HEK293 (cell line): Measurements from ENCODE around the gene NUFIP1.

Source experiments
- CTCF ChIA-PET: fragments of 350-600 bp; formaldehyde crosslinking; extraction: SDS; loops from one replicate; lab custom pipeline; 2021; ENCODE audit warnings: antibody characterized with exemption; lab: Yijun Ruan, JAX
- POLR2A ChIA-PET: fragments of 300-600 bp; formaldehyde crosslinking; extraction: SDS; loops from one replicate; lab custom pipeline; 2020; ENCODE audit warnings: antibody characterized with exemption, inconsistent platforms; lab: Yijun Ruan, JAX
- H3K27ac ChIP-seq: fragments of 200-500 bp; sonication (Bioruptor generic); 2 replicates; pipeline ENCODE4 v1.5.1; 2014; ENCODE audit warnings: low read depth, low read length, control low read depth, inconsistent platforms; ENCODE audit errors: extremely low read depth
- H3K36me3 ChIP-seq, 2 experiments: fragments of 200-500 bp in 1 of 2; sonication (Bioruptor generic) in 1 of 2; 1 replicate in 1 of 2; 2 replicates in 1 of 2; pipeline ENCODE4 v1.5.1; 2014 to 2017; ENCODE audit warnings: inconsistent platforms in 2 of 2, low read length in 2 of 2; ENCODE audit not compliant: control insufficient read depth in 2 of 2, insufficient read depth in 1 of 2
- H3K4me1 ChIP-seq: fragments of 200-500 bp; sonication (Bioruptor generic); 2 replicates; pipeline ENCODE4 v1.5.1; 2014; ENCODE audit warnings: mild to moderate bottlenecking, low read length, inconsistent platforms; ENCODE audit not compliant: control insufficient read depth, insufficient read depth
- H3K4me3 ChIP-seq: 2 replicates; pipeline ENCODE4 v1.5.1; 2011; ENCODE audit warnings: low read depth, mild to moderate bottlenecking, control low read depth, low read length, moderate library complexity
- H3K9me3 ChIP-seq: fragments of 200-500 bp; sonication (Bioruptor generic); 2 replicates; pipeline ENCODE4 v1.5.1; 2014; ENCODE audit warnings: low read depth, low read length, inconsistent platforms; ENCODE audit not compliant: control insufficient read depth, insufficient read depth
- REPIN1 ChIP-seq: fragments of 450-650 bp; formaldehyde crosslinking; IDR thresholded peaks from 2 replicates; pipeline ENCODE4 v1.5.1; 2017; ENCODE audit warnings: missing biosample characterization, missing genetic modification characterization, low read depth
- SETDB1 ChIP-seq: IDR thresholded peaks from one replicate; pipeline ENCODE4 v1.6.1; 2017; ENCODE audit warnings: mild to moderate bottlenecking, low read length, moderate library complexity, mixed read lengths; ENCODE audit not compliant: insufficient read length
- ZBTB8A ChIP-seq: fragments of 450-650 bp; formaldehyde crosslinking; IDR thresholded peaks from 2 replicates; pipeline ENCODE4 v1.5.1; 2016; ENCODE audit warnings: missing biosample characterization, missing genetic modification characterization
- ZFP3 ChIP-seq: fragments of 450-650 bp; formaldehyde crosslinking; IDR thresholded peaks from 2 replicates; pipeline ENCODE4 v1.5.1; 2016; ENCODE audit warnings: low read depth, missing biosample characterization, missing genetic modification characterization
- ZNF174 ChIP-seq: fragments of 450-650 bp; formaldehyde crosslinking; IDR thresholded peaks from 2 replicates; pipeline ENCODE4 v1.5.0; 2017; ENCODE audit warnings: missing biosample characterization, mild to moderate bottlenecking, missing genetic modification characterization
- ZNF354C ChIP-seq: fragments of 450-650 bp; formaldehyde crosslinking; IDR thresholded peaks from 2 replicates; pipeline ENCODE4 v1.5.1; 2016; ENCODE audit warnings: missing biosample characterization, missing genetic modification characterization, low read depth, borderline replicate concordance
- ZNF529 ChIP-seq: fragments of 450-650 bp; formaldehyde crosslinking; IDR thresholded peaks from 2 replicates; pipeline ENCODE4 v1.5.1; 2017; ENCODE audit warnings: missing genetic modification characterization, missing biosample characterization; ENCODE audit not compliant: insufficient replicate concordance
- ZNF560 ChIP-seq: fragments of 450-650 bp; formaldehyde crosslinking; IDR thresholded peaks from 2 replicates; pipeline ENCODE4 v1.5.1; 2017; ENCODE audit warnings: missing biosample characterization, missing genetic modification characterization, borderline replicate concordance
- ZNF664 ChIP-seq: fragments of 450-650 bp; formaldehyde crosslinking; IDR thresholded peaks from 2 replicates; pipeline ENCODE4 v1.5.1; 2016; ENCODE audit warnings: missing biosample characterization, missing genetic modification characterization
- ZNF76 ChIP-seq: fragments of 450-650 bp; formaldehyde crosslinking; IDR thresholded peaks from 2 replicates; pipeline ENCODE4; 2016; ENCODE audit warnings: low read depth, missing biosample characterization, missing genetic modification characterization, borderline replicate concordance
- ZNF768 ChIP-seq: fragments of 450-650 bp; formaldehyde crosslinking; IDR thresholded peaks from 2 replicates; pipeline ENCODE4 v1.5.1; 2018; ENCODE audit warnings: missing biosample characterization, mild to moderate bottlenecking, missing genetic modification characterization
- TF ChIP-seq, protein P1 (sequence below): fragments of 450-650 bp; formaldehyde crosslinking; IDR thresholded peaks from 2 replicates; pipeline ENCODE4 v1.5.1; 2017; ENCODE audit warnings: missing biosample characterization, missing genetic modification characterization
- TF ChIP-seq, protein P2 (sequence below): sonication (generic); formaldehyde crosslinking; IDR thresholded peaks from 2 replicates; pipeline ENCODE4 v1.8.1; 2022; ENCODE audit warnings: mild to moderate bottlenecking, moderate library complexity, missing genetic modification reagents
- TF ChIP-seq, protein P3 (sequence below): fragments of 450-650 bp; formaldehyde crosslinking; IDR thresholded peaks from 2 replicates; pipeline ENCODE4 v1.5.1; 2017; ENCODE audit warnings: missing biosample characterization, missing genetic modification characterization

Gene NUFIP1

DNA sequence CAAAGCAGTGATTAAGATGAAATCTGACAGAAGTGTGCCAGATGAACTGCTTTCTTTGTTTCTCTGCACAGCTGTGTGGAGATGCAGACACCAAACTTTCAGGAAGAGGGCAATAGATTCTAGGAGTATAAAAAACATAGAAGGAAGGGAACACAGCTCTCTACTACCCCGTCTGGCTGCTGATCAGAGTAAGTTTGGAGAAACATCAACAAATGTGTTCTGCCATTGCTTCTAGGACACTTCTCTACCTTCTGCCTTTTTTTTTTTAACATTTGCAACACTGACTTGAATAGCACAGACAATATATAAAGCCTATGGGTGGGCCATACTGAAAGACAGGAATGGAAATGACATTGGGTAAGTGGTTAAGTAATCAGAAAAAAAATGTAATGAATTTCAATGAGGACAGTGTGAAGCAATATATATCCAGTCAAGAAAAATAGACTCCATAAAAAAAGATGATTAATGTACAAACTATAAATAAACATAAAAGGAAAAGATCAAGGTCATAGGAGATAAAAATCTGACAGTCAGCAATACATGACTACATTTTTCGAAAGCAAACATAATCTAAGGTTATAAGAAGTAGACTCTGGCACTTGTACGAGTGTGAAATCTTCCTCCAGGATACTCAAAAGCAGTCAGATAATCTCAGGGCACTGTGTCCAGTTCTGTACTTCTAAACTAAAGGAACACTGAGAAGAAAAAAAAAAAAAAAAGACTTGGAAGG lies 21.4 kb downstream of the NUFIP1 start:
- ChIA-PET POLR2A (no interaction called here), CTCF (interaction anchor here (0.6 to 1.5 kb wide), 3 partner anchors 38 to 484 kb away, joined by 3 to 6 read pairs (median 3); no protein-coding TSS in a partner anchor)
- TF ChIP-seq ZBTB8A (tag by site-specific recombination): no peak
- TF ChIP-seq, protein P1, sequence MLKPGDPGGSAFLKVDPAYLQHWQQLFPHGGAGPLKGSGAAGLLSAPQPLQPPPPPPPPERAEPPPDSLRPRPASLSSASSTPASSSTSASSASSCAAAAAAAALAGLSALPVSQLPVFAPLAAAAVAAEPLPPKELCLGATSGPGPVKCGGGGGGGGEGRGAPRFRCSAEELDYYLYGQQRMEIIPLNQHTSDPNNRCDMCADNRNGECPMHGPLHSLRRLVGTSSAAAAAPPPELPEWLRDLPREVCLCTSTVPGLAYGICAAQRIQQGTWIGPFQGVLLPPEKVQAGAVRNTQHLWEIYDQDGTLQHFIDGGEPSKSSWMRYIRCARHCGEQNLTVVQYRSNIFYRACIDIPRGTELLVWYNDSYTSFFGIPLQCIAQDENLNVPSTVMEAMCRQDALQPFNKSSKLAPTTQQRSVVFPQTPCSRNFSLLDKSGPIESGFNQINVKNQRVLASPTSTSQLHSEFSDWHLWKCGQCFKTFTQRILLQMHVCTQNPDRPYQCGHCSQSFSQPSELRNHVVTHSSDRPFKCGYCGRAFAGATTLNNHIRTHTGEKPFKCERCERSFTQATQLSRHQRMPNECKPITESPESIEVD (tag by site-specific recombination): 0 out of 2 replicates have a peak, but pooled peaks have one; percentile 15
- TF ChIP-seq ZNF354C (tag by site-specific recombination): no peak
- Histone ChIP-seq H3K27ac (no peak overlapping the region), H3K36me3 (peaks cover 20 to 22% of the 10 kb centered on the region in 2 experiments), H3K9me3 (no peaks in the 10 kb centered on the region), H3K4me3 (no peak overlapping the region), H3K4me1 (peaks cover 5% of the 10 kb centered on the region; the same call in 1 of the 2 replicates)

DNA sequence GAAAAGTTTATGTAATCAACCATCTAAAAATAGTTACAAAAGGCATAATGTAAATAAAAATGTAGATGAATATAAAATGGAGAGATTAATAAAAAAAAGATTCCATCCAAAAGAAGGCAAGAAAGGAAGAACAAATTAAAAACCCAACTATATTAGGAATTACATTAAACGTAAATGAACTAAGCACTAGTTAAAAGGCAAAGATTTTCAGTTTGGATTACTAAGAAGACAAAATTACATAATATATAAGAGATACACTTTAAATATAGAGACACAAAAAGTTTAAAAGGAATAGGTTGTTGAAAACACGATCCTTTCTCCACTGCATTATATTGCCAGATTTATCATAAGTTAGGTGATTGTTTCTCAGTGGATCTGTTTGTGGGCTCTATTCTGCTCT lies 27.3 kb downstream of the NUFIP1 start:
- Histone ChIP-seq H3K36me3 (peaks cover 22 to 40% of the 10 kb centered on the region in 2 experiments), H3K9me3 (no peaks in the 10 kb centered on the region)
- CTCF ChIA-PET: no interaction called here

DNA sequence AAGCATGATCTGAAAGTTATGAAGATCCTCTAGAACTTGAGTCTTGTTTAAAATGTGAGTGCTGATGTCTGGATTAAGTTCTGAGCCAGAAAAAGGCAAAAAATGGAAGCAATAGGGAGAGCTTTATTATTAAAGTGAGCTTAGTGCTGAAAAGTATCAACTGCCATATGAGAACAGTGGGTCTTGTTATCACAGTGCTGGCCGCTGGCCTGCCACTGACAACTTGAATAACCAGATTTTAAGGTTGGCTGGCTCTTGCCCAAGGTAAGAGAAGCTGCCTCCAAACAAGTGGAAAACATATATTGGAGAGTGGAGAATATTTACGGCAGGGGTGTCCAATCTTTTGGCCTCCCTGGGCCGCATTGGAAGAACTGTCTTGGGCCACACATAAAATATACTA lies 33.9 kb downstream of the NUFIP1 start:
- Histone ChIP-seq H3K27ac (no peak overlapping the region), H3K9me3 (no peaks in the 10 kb centered on the region), H3K4me3 (no peak overlapping the region), H3K36me3 (peaks cover 0 to 10% of the 10 kb centered on the region in 2 experiments; a peak in 2 of 3 replicates), H3K4me1 (no peaks in the 10 kb centered on the region)
- ChIA-PET POLR2A (no interaction called here), CTCF (no interaction called here)
- TF ChIP-seq ZNF529 (tag by site-specific recombination) (no peak), ZNF174 (tag by site-specific recombination) (no peak), ZNF76 (no peak), ZNF560 (tag by site-specific recombination) (no peak)
- TF ChIP-seq, protein P2, sequence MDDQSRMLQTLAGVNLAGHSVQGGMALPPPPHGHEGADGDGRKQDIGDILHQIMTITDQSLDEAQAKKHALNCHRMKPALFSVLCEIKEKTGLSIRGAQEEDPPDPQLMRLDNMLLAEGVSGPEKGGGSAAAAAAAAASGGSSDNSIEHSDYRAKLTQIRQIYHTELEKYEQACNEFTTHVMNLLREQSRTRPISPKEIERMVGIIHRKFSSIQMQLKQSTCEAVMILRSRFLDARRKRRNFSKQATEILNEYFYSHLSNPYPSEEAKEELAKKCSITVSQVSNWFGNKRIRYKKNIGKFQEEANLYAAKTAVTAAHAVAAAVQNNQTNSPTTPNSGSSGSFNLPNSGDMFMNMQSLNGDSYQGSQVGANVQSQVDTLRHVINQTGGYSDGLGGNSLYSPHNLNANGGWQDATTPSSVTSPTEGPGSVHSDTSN (CRISPR knock-in tag): no peak

More for the DNA sequence above, 27.3 kb downstream of the NUFIP1 start:
- H3K4me1 ChIP-seq: no peaks in the 10 kb centered on the region
- no peak for TF ChIP-seq ZNF768 (tag by site-specific recombination)
- no peak for TF ChIP-seq ZFP3 (tag by site-specific recombination)
- TF ChIP-seq, protein P3, sequence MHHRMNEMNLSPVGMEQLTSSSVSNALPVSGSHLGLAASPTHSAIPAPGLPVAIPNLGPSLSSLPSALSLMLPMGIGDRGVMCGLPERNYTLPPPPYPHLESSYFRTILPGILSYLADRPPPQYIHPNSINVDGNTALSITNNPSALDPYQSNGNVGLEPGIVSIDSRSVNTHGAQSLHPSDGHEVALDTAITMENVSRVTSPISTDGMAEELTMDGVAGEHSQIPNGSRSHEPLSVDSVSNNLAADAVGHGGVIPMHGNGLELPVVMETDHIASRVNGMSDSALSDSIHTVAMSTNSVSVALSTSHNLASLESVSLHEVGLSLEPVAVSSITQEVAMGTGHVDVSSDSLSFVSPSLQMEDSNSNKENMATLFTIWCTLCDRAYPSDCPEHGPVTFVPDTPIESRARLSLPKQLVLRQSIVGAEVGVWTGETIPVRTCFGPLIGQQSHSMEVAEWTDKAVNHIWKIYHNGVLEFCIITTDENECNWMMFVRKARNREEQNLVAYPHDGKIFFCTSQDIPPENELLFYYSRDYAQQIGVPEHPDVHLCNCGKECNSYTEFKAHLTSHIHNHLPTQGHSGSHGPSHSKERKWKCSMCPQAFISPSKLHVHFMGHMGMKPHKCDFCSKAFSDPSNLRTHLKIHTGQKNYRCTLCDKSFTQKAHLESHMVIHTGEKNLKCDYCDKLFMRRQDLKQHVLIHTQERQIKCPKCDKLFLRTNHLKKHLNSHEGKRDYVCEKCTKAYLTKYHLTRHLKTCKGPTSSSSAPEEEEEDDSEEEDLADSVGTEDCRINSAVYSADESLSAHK (tag by site-specific recombination): no peak
- TF ChIP-seq REPIN1 (tag by site-specific recombination): no peak
- TF ChIP-seq ZNF664 (tag by site-specific recombination): no peak
- TF ChIP-seq SETDB1: peak; percentile 81
- POLR2A ChIA-PET: no interaction called here
- no peak overlapping the region for H3K4me3 ChIP-seq
- H3K27ac ChIP-seq: no peak overlapping the region
